Heart left ventricle (tissue), 13 donors: Measurements from ENCODE around the gene HDAC5.

ENCODE experiments used
- CTCF ChIP-seq, 12 donors: fragments of 200-600 bp; sonication (generic) in 4 of 12; IDR thresholded peaks; one replicate each; pipeline versions ENCODE4 v1.5.0 to v1.8.0; 2018 to 2022; ENCODE audit warnings: antibody characterized with exemption in 12 of 12, mild to moderate bottlenecking in 5 of 12
- POLR2A ChIP-seq, 2 donors: fragments of 450-650 bp; IDR thresholded peaks; one replicate each; pipeline ENCODE4 v1.6.1; 2017; ENCODE audit warnings: antibody characterized with exemption in 2 of 2, mild to moderate bottlenecking in 2 of 2, moderate library complexity in 2 of 2
- donor health status: ischemic (EF 13 %, LVEDD 7.1; RV severe dilation, severe dysfunction).
- donor health status: DM: no; HTN: yes; CAD: no.
- donor health status: DM: no; HTN: no; CAD: no.
- donor health status: ischemic (EF 25% LVEDD 6.9; RV normal size, moderate dysfunction).
- donor health status: ischemic (EF 25% LVEDD 5.7; RV mildly dilated, moderate dysfunction).
- donor health status: ischemic (EF 35%, LVEDD 5.7; RV mildly dilated, moderate dysfunction).
- donor health status: nonischemic (EF 11% LVEDD 7.7; RV severe dilation, severe dysfunction).
- donor health status: DM: yes; HTN: yes; CAD: no.
- donor health status: PGD.
- donor health status: ischemic (EF 29% LVEDD 5.4; RV normal size, mild dysfunction).
- donor health status: nonischemic (EF 23%, LVEDD 6.1; RV moderate dilation, normal function).

GRCh38 chr17:44030482-44030881 is 93.0 kb downstream of the HDAC5 start:
- TF ChIP-seq CTCF (IDR thresholded peaks at IDR 0.05) (no peak), POLR2A (IDR thresholded peaks at IDR 0.05) (no peak)
